ENCODE results near the gene GUCY2F.

GUCY2F gene

DNA sequence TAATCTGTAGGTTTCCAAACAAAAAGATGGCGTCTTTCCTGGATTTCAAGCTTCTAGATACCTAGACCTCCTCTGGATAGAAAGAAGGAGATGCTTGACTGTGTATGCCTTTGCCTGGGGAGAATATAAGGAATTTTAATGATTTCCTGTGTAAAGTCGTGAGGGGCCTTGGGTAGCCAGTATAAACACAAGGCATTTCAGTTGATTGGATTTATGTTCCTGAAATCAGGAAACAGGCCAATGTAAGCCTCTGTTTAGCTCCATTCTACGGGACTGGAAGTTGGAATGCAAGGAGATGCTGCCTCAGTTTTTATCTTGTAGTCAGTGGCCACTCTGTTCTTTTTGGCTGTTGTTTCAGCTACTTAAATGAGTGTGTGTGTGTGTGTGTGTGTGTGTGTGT is 137.2 kb downstream of the GUCY2F start:
- DNase-seq (ENCODE audit: low spot score): no peak
- ChIA-PET POLR2A (ENCODE audit: low non-redundant PET) (no interaction called here), CTCF (interaction anchor here (0.5 kb wide), 1 partner anchor 18 kb away, joined by 4 read pairs; no protein-coding TSS in a partner anchor)
- no peak overlapping the region for H3K27ac ChIP-seq
- TF ChIP-seq, protein P1, sequence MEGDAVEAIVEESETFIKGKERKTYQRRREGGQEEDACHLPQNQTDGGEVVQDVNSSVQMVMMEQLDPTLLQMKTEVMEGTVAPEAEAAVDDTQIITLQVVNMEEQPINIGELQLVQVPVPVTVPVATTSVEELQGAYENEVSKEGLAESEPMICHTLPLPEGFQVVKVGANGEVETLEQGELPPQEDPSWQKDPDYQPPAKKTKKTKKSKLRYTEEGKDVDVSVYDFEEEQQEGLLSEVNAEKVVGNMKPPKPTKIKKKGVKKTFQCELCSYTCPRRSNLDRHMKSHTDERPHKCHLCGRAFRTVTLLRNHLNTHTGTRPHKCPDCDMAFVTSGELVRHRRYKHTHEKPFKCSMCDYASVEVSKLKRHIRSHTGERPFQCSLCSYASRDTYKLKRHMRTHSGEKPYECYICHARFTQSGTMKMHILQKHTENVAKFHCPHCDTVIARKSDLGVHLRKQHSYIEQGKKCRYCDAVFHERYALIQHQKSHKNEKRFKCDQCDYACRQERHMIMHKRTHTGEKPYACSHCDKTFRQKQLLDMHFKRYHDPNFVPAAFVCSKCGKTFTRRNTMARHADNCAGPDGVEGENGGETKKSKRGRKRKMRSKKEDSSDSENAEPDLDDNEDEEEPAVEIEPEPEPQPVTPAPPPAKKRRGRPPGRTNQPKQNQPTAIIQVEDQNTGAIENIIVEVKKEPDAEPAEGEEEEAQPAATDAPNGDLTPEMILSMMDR (conservative IDR thresholded peaks at IDR 0.05; ENCODE audit: low read depth): no peak

DNA sequence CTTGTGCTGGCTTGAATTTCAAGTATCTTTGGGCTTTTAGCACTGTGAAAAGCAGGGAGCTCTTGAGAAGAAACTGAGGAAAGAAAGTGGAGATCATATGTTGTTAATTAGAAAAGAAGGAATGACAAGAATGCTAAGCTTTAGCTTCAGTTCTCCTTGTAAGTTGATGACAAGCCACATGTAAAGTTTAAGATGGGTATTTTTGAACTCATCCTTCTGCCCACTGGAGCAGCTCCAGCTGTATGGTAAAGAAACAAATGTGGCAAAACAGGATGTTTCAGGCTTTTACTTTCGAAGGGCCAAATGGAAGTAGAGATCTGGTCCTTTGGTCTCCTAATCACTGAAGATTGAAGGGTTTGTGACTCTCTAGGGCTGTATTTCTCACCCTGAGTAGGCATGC is 137.8 kb downstream of the GUCY2F start:
- ChIA-PET POLR2A (ENCODE audit: low non-redundant PET) (no interaction called here), CTCF (no interaction called here)
- DNase-seq (ENCODE audit: low spot score): no peak
- TF ChIP-seq, protein P1 (conservative IDR thresholded peaks at IDR 0.05; ENCODE audit: low read depth): no peak
- H3K27ac ChIP-seq: no peak overlapping the region

DNA sequence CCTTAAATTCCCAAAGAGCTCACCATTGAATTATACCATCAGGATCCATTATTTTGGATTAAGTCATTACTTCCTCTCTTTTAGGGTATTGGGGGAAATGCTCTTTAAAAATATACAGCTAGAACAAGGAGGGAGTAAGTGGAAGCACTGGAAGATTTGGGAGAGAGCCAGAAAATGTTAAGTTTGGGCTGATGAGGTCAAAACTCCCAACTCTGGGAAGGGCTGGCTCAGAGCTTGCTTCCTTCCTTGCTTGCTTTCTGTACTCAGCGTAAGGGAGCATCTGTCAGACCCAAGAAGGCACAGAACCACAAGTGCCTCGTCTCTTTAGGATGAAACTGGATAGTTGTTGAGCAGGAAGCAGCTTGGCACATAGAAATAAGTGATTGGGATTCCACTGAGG is 138.2 kb downstream of the GUCY2F start:
- no peak for DNase-seq (ENCODE audit: low spot score)
- ChIA-PET CTCF (no interaction called here), POLR2A (ENCODE audit: low non-redundant PET) (no interaction called here)
- TF ChIP-seq, protein P1 (conservative IDR thresholded peaks at IDR 0.05; ENCODE audit: low read depth): no peak
- no peak overlapping the region for H3K27ac ChIP-seq

DNA sequence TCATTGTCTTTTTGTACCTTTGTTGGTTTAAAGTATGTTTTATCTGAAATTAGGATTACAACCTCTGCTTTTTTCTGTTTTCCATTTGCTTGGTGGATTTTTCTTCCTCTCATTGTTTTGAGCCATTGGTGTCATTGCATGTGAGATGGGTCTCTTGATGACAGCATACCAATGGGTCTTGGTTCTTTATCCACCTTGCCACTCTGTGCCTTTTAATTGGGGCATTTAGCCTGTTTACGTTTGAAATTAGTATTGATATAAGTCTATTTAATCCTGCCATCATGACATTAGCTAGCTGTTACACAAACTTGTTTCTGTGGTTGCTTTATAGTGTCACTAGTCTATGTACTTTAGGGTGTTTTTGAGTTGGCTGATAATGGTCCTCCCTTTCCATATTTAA is 145.7 kb downstream of the GUCY2F start:
- TF ChIP-seq, protein P1 (conservative IDR thresholded peaks at IDR 0.05; ENCODE audit: low read depth): no peak
- POLR2A ChIA-PET (ENCODE audit: low non-redundant PET): no interaction called here
- DNase-seq (ENCODE audit: low spot score): no peak
- no peak overlapping the region for H3K27ac ChIP-seq
- CTCF ChIA-PET: no interaction called here

DNA sequence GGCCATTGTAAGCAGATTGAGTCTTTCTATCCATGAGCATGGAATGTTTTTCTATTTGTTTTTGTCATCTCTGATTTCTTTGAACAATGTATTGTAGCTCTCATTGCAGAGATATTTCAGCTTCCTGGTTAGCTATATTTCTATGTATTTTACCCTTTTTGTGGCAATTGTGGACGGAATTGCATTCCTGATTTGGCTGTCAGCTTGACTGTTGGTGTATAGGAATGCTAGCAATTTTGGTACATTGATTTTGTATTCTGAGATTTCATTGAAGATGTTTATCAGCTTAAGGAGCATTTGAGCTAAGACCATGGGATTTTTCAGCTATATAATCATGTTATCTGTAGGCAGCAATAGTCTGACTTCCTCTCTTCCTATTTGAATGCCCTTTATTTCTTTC is 154.6 kb downstream of the GUCY2F start:
- TF ChIP-seq, protein P1 (conservative IDR thresholded peaks at IDR 0.05; ENCODE audit: low read depth): no peak

More for the DNA sequence above, 154.6 kb downstream of the GUCY2F start:
- H3K27ac ChIP-seq: no peak overlapping the region
- DNase-seq (ENCODE audit: low spot score): no peak
- POLR2A ChIA-PET (ENCODE audit: low non-redundant PET): no interaction called here
- CTCF ChIA-PET: interaction anchor here (0.8 kb wide), 1 partner anchor 29 kb away, joined by 3 read pairs; no protein-coding TSS in a partner anchor
